Urinary bladder (tissue), 4 donors: ENCODE data around the gene SPATA2L. TPM values are rescaled to one million over a fixed set of nuclear protein-coding genes. Genes with fewer than 3 reads are reported as not detected.
A peak's percentile ranks its signal among the peaks of the same experiment; 100 is the strongest.

Experiments
- DNase-seq: peaks from one replicate; pipeline ENCODE4 v3.0.0-alpha.2; 2015; ENCODE audit errors: extremely low spot score
- H3K27ac ChIP-seq: one replicate; pipeline ENCODE4 v1.5.1; 2013; ENCODE audit warnings: low read depth, mild to moderate bottlenecking, moderate library complexity
- H3K36me3 ChIP-seq: one replicate; pipeline ENCODE4 v1.6.1; 2013; ENCODE audit warnings: mild to moderate bottlenecking, moderate library complexity; ENCODE audit not compliant: insufficient read depth
- H3K4me1 ChIP-seq: one replicate; pipeline ENCODE4 v1.6.1; 2013; ENCODE audit warnings: mild to moderate bottlenecking, moderate library complexity; ENCODE audit not compliant: insufficient read depth
- H3K4me3 ChIP-seq: one replicate; pipeline ENCODE4 v1.5.1; 2013; ENCODE audit warnings: low read depth, low read length
- WGBS: extraction: QIAGEN DNeasy Blood & Tissue Kit; methylation state at CpG from one replicate; pipeline ENCODE4 v1.1.7; 2013; 5-methylcytosine and 5-hydroxymethylcytosine counted together
- polyA plus RNA-seq: library from polyadenylated mRNA; stranded (reverse); fragments of 200-250 nt; gene quantifications from one replicate; pipeline ENCODE4 v1.2.3, GENCODE V29; 2013
- total RNA-seq: library from RNA; depleted of rRNA; stranded (reverse); fragments of >200 nt; gene quantifications from one replicate; pipeline ENCODE4 v1.2.3, GENCODE V29; 2014
- donor health status: healthy with polysubstance abuse.
- donor health status: healthy.

Gene SPATA2L, protein sequence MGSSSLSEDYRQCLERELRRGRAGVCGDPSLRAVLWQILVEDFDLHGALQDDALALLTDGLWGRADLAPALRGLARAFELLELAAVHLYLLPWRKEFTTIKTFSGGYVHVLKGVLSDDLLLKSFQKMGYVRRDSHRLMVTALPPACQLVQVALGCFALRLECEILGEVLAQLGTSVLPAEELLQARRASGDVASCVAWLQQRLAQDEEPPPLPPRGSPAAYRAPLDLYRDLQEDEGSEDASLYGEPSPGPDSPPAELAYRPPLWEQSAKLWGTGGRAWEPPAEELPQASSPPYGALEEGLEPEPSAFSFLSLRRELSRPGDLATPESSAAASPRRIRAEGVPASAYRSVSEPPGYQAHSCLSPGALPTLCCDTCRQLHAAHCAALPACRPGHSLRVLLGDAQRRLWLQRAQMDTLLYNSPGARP
- 5.2 TPM for total RNA-seq
- 10.8 TPM for polyA plus RNA-seq

DNA sequence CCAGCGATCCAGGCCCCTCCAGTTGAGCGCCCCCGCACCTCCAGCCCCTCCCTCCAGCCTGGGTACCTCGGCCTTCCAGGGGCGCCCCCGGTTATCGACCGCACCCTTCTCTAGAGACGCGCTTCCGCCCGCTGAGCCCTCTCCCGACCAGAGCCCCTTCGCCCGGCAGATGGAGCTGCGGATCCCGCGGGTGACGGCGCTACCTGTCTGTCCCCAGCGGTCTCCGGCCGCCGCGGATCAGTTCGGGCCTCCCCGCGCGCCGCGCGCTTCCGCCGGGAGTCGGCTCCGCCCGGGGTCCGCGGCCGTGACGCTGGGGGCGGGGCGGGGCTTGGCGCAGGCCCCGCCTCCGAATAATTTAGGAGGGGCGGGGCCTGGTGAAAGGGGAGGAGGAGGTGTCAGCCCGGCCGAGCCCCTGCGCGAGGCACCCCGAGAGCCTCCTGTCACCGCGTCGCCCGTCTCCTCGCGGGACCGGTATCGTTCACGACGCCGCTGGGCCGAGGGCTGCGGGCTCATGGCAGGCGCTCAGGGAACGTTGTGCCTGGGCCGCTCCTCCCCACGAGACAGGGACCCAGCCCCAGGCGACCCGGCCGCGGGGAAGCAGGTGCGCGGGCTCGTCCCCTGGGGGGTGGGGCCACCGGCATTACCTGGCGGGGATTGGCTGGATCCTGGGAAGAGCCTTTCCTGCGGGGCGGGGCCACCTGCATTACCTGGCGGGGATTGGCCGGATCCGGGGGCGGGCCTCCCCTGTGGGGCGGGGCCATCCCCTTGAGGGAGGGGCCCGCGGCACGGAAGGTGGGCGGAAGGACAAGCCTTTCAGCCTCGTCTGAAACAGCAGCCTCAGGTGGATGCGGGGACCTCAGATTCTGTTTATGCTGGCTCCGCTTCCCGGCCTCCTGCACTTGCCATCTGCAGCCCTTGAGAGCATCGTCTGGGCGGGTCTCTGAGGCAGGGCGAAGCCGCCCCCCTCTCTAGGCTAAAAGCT lies at the start of gene SPATA2L:
Gene SPATA2L (minus strand): TSS at position 281 of the 982 bp plus-strand sequence. CDS start 473 bp downstream, outside the sequence.
- H3K4me1 ChIP-seq = peaks cover 4% of the 10 kb centered on the region
- 1% methylated on average over 97 of the region's 97 CpGs for WGBS
- peak; percentile 72 for DNase-seq

DNA sequence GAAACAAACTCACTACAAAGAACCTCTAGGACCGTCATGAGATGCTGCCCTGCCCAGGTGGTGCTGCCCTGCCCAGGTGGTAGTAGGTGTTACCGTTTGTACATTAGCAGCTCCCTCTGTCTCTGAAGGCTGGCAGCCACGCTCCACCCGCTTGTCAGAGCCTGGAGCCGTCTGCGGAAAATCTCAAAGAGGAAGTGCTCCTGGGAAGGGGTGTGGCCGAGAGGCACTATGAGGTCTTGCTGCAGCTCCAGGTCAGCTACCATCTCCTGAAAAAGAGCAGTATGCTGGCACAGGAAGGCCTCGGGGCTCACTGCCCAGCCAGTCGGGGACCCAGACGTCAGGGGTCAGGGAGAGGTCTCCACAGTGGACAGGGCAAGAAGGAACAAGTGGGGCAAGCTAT lies 48.1 kb upstream of the SPATA2L start:
- no peak for DNase-seq
- WGBS = 72% methylated on average over 10 of the region's 10 CpGs
- no peak overlapping the region for H3K4me3 ChIP-seq
- no peaks in the 10 kb centered on the region for H3K36me3 ChIP-seq
- no peak overlapping the region for H3K27ac ChIP-seq
- H3K4me1 ChIP-seq = no peaks in the 10 kb centered on the region

More for the DNA sequence above, at the start of gene SPATA2L:
- Histone ChIP-seq H3K4me3 (peak within 1 kb of the TSS; percentile 66), H3K36me3 (no peaks in the 10 kb centered on the region), H3K27ac (peak within 1 kb of the TSS; percentile 85)

DNA sequence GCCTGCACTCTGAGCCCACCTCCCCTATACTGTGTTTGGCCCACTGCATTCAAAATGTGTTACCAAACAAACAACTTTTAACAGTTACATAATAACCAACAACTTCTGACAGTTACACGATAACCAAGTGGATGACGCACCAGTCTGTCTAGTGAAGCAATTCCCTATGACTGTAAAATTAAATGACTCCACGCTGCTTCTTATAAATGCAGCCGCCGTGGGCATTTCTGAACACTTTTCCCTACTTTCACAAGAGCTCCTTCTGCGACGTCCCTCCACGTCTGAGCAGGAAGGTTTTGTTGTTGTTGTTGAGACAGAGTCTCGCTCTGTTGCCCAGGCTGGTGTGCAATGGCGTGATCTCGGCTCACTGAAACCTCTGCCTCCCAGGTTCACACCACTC lies 47.4 kb upstream of the SPATA2L start:
- no peaks in the 10 kb centered on the region for H3K36me3 ChIP-seq
- H3K4me3 ChIP-seq = no peak overlapping the region
- 97% methylated on average over 11 of the region's 11 CpGs for WGBS
- no peak overlapping the region for H3K27ac ChIP-seq
- DNase-seq = no peak
- H3K4me1 ChIP-seq = no peaks in the 10 kb centered on the region

DNA sequence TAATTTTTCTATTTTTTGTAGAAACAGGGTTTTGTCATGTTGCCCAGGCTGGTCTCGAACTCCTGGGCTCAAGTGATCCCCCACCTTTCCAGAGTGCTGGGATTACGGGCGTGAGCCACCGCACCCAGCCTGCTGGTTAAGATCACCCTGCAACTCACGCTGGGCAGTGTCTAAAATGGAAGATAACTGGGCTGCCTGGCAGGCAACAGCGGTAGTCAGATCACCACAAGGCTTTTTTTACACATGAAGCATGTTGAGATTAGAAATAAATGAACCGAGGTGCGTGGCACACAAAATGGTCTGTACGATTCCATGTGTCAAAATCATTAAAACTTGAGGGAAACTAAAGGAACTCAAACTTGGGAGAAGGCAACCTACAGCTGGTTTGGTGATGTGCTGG lies 46.6 kb upstream of the SPATA2L start:
- H3K4me3 ChIP-seq = no peak overlapping the region
- H3K36me3 ChIP-seq = no peaks in the 10 kb centered on the region
- 97% methylated on average over 9 of the region's 9 CpGs for WGBS
- H3K27ac ChIP-seq = no peak overlapping the region
- H3K4me1 ChIP-seq = no peaks in the 10 kb centered on the region
- no peak for DNase-seq

DNA sequence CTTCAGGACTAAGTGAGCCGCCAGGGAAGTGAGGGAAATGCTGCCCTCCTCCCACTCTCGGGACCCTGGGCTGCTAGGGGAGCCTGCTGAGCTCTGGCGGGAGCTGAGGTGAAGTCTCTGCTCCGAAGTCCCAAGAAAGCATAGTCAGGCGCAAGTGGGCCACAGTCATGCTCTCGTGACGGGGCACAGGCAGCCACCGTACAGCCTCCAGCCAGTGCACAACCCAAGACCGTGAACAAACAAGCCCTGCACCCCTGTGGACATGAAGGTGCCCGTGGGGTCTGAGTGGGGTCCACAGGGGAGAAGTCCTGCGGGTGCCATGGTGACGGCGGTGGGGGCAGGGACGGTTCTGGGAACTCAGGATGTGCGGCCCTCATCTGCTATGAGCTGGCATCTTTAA lies 44.5 kb upstream of the SPATA2L start:
- WGBS = 93% methylated on average over 15 of the region's 15 CpGs
- Histone ChIP-seq H3K4me3 (no peak overlapping the region), H3K4me1 (no peaks in the 10 kb centered on the region), H3K27ac (no peak overlapping the region), H3K36me3 (no peaks in the 10 kb centered on the region)
- DNase-seq = no peak

DNA sequence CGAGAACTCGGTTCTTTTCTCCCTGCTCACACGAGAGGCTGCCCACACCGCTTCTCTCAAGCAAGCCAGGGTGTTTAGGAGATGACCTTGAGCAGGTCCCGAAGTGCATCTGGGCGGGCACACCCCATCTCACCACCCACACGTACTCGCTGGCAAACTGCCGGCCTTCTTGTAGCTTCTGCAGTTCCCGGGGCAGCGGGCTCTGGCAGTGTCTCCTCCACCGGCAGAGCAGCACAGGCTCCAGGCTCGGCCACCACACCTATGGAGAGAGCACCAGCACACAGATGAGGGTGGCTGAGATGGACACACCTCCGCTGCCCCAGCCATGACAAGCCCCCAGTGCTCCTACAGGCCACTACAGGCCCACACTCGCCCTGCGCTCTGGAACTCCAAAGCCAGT lies 43.3 kb upstream of the SPATA2L start:
- 93% methylated on average over 16 of the region's 16 CpGs for WGBS
- H3K4me1 ChIP-seq = no peaks in the 10 kb centered on the region
- DNase-seq = no peak
- no peaks in the 10 kb centered on the region for H3K36me3 ChIP-seq
- H3K27ac ChIP-seq = no peak overlapping the region
- H3K4me3 ChIP-seq = no peak overlapping the region

DNA sequence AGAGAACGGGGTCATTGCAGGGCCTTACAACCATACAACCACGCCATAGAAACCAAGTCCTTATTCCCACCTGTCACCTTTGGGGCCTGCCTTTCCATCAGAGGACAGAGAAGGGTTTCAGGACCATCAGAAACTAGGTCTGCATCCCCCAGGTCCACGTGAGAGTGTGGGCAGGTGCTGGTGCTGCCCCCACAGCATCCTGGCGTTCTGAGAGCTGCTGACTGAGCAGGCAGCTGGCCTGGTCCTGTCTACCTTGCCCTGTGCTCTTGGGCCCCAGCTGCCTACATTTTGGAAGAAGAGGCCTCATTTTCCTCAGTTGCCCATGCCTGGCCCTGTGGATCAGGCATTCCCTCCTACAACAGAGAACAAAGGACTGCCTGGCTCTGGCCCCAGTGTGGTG lies 41.4 kb upstream of the SPATA2L start:
- Histone ChIP-seq H3K27ac (no peak overlapping the region), H3K36me3 (no peaks in the 10 kb centered on the region), H3K4me1 (no peaks in the 10 kb centered on the region), H3K4me3 (no peak overlapping the region)
- 89% methylated on average over 4 of the region's 4 CpGs for WGBS
- DNase-seq = no peak

DNA sequence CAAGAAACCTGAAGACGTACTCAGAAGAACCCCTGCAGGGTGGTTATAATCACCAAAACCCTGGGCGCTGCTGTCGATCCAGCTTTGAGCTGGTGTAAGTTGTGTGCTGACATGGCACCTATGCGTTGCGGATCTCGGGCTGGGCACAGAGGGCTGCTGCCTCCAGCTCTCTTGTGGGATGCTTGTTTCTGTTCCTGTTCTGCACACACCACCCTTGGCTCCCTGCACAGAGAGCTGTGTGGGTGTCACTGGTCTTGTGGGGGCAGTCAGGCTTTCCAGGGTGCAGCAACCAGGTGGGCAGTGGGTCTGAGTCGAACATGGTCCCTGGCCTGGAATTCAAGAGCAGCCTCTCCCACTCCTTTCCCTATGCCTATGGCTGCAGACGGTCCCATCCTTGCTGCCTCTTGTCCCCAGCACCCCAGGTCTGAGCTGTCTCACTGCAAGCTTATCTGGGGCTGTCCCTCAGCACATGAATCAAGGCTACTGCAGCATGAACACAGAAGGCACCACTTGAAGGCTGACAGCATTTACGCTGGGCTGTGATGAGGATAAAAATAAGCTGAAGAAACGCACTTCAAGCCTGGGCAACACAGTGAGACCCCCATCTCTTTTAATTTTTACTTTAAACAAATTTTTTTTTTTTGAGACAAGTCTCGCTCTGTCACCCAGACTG lies 40.0 kb upstream of the SPATA2L start:
- Histone ChIP-seq H3K36me3 (no peaks in the 10 kb centered on the region), H3K4me3 (no peak overlapping the region), H3K4me1 (no peaks in the 10 kb centered on the region), H3K27ac (no peak overlapping the region)
- WGBS = 80% methylated on average over 11 of the region's 11 CpGs
- DNase-seq = no peak

DNA sequence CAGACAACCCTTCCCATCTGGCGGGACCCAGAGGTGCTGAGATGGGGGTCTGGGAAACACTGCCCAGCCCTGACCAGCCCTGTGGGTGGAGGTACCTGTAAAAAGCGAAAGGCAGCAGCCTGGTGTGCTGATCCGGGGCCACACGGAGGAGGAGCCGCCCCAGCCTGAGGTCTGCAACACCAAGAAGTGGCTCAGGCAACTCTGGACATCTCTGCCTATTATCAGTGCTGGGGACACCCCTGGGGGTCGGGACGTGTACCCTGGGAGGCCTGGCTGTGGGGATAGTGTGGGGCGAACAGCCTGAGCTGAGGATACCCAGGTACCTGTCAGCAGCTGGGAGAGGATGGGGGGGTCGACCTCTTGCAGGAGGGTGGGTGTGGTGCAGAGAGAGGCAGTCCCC lies 37.9 kb upstream of the SPATA2L start:
- H3K4me1 ChIP-seq = no peaks in the 10 kb centered on the region
- no peaks in the 10 kb centered on the region for H3K36me3 ChIP-seq
- 88% methylated on average over 9 of the region's 9 CpGs for WGBS
- H3K27ac ChIP-seq = no peak overlapping the region
- DNase-seq = no peak
- H3K4me3 ChIP-seq = no peak overlapping the region

DNA sequence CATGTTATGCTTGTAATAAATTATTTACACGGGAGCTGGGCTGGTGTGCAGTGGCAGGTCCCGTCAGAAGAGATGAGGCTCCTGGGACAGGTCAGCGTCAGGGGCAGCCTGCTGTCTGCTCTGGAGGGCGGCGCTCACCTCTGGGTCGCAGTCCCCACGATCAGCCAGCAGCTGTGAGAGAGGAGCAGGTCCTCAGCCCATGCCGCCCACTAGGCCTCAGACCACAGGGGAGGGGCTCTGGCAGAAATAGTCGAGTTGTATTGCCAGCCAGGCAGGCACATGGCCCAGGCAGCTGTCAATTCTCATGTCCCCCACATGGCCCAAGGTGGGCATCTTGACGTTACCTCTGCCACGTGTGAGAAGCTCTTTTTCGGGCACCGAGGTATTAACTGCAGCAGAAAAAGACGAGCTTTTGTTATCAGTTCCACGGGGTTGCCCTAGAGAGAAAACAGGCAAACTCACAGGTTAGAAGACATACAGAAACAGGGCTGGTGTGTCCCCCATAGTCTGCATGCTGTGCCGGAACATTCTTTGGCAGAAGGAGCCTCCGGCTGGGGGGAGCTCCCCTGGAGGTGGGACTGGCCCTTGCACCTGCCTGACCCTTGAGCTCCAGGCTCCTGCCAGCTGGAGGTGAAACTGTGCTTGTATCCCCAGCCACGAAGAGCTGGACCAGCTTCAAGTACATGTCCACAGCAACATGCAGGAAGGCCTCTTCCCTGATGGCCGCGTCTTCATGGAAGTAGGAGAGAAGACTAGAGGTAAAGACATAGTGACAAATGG lies 37.2 kb upstream of the SPATA2L start:
- WGBS = 81% methylated on average over 20 of the region's 20 CpGs
- Histone ChIP-seq H3K4me3 (no peak overlapping the region), H3K4me1 (no peaks in the 10 kb centered on the region), H3K27ac (no peak overlapping the region), H3K36me3 (peaks cover 2% of the 10 kb centered on the region)
- DNase-seq = no peak

DNA sequence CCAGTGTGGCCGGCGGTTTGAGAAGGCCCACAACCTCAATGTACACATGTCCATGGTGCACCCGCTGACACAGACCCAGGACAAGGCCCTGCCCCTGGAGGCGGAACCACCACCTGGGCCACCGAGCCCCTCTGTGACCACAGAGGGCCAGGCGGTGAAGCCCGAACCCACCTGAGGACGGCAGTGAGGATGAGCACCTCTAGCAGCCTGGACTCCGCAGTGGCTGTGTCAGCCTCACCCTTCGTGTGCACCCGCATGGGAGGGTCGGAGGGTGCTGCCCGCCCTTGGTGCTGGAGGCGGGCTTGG lies 36.5 kb upstream of the SPATA2L start:
- peaks cover 2% of the 10 kb centered on the region for H3K36me3 ChIP-seq
- H3K4me1 ChIP-seq = no peaks in the 10 kb centered on the region
- H3K4me3 ChIP-seq = no peak overlapping the region
- WGBS = 92% methylated on average over 14 of the region's 14 CpGs
- no peak overlapping the region for H3K27ac ChIP-seq
- DNase-seq = no peak

DNA sequence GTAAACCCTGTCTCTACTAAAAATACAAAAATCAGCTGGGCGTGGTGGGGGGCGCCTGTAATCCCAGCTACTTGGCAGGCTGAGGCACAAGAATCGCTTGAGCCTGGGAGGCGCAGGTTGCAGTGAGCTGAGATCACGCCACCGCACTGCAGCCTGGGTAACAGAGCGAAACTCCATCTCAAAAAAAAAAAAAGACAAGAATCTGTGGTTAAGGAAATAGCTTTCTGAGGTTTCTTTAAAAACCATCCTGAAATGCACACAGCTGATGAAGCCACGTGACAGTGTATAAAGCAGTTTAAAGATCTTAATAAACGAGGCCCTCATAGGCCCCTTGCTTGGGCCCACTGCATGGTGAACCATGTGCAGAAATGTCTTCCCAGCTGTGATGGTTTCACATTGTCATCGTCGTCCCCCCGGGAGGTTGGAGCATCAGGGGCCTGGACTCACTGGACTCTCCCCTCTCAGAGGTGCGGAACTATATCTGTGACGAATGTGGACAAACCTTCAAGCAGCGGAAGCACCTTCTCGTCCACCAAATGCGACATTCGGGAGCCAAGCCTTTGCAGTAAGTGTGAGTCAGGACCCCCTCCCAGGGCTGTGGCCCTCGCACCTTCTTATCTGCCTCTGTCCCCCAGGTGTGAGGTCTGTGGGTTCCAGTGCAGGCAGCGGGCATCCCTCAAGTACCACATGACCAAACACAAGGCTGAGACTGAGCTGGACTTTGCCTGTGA lies 36.0 kb upstream of the SPATA2L start:
- 90% methylated on average over 20 of the region's 20 CpGs for WGBS
- DNase-seq = no peak
- H3K27ac ChIP-seq = no peak overlapping the region
- H3K4me1 ChIP-seq = no peaks in the 10 kb centered on the region
- H3K36me3 ChIP-seq = peaks cover 2% of the 10 kb centered on the region
- H3K4me3 ChIP-seq = no peak overlapping the region
